Cardiac fibroblast (primary cell): Measurements from ENCODE around the gene CCDC136.

Source experiments
- DNase-seq, 2 donors: peaks; one replicate each; pipeline versions ENCODE4 v3.0.0 to v3.0.0-alpha.2; 2010; ENCODE audit warnings: low read depth in 2 of 2
- H3K4me3 ChIP-seq, 2 donors: replicated peaks in 1 of 2; 1 replicate in 1 of 2; 2 replicates in 1 of 2; pipeline ENCODE4 v1.5.1; 2011; ENCODE audit warnings: low read depth in 2 of 2, low read length in 2 of 2, mild to moderate bottlenecking in 2 of 2, moderate library complexity in 1 of 2
- TF ChIP-seq, protein P1 (sequence below): IDR thresholded peaks from one replicate; pipeline ENCODE4 v1.5.1; 2011; ENCODE audit warnings: low read depth, mild to moderate bottlenecking, low read length, inconsistent platforms

CCDC136 gene

GRCh38 chr7:128862571-128863432 lies 71.0 kb downstream of the CCDC136 start, which contains the start of gene ATP6V1F:
Gene ATP6V1F (plus strand): TSS chr7:128862856. CDS start chr7:128862905, 49 bp downstream.
- TF ChIP-seq, protein P1, sequence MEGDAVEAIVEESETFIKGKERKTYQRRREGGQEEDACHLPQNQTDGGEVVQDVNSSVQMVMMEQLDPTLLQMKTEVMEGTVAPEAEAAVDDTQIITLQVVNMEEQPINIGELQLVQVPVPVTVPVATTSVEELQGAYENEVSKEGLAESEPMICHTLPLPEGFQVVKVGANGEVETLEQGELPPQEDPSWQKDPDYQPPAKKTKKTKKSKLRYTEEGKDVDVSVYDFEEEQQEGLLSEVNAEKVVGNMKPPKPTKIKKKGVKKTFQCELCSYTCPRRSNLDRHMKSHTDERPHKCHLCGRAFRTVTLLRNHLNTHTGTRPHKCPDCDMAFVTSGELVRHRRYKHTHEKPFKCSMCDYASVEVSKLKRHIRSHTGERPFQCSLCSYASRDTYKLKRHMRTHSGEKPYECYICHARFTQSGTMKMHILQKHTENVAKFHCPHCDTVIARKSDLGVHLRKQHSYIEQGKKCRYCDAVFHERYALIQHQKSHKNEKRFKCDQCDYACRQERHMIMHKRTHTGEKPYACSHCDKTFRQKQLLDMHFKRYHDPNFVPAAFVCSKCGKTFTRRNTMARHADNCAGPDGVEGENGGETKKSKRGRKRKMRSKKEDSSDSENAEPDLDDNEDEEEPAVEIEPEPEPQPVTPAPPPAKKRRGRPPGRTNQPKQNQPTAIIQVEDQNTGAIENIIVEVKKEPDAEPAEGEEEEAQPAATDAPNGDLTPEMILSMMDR = no peak
- peak within 1 kb of the TSS; percentile 95 to 97 for H3K4me3 ChIP-seq
- peak; percentile 98 for DNase-seq

- TF ChIP-seq, protein P1 = peak; percentile 58
- DNase-seq = peak; percentile 76 to 80
- peak overlapping the region; percentile 95 to 97 for H3K4me3 ChIP-seq
Measured at GRCh38 chr7:128863433-128863989, 71.7 kb downstream of the CCDC136 start.

DNA sequence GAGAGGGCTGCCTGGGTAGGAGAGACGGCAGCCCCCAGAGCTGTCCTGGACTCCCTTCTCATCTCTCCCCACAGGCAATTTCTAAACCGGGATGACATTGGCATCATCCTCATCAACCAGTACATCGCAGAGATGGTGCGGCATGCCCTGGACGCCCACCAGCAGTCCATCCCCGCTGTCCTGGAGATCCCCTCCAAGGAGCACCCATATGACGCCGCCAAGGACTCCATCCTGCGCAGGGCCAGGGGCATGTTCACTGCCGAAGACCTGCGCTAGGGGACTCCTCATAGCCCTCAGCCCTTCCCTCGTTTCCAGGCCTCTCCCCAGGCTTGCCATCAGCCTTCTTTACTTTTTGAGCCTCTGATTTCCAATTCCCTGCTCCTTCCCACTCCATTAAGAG lies 73.5 kb downstream of the CCDC136 start:
- no peak overlapping the region for H3K4me3 ChIP-seq

GRCh38 chr7:128865996-128866877 lies 74.5 kb downstream of the CCDC136 start:
- TF ChIP-seq, protein P1 = no peak
- no peak for DNase-seq
- H3K4me3 ChIP-seq = no peak overlapping the region

More for the DNA sequence above, 73.5 kb downstream of the CCDC136 start:
- DNase-seq = no peak
- TF ChIP-seq, protein P1 = no peak

- DNase-seq = no peak
- TF ChIP-seq, protein P1 = no peak
- no peak overlapping the region for H3K4me3 ChIP-seq
Measured at GRCh38 chr7:128867241-128867640, 75.5 kb downstream of the CCDC136 start.

GRCh38 chr7:128867842-128868623 lies 76.3 kb downstream of the CCDC136 start:
- TF ChIP-seq, protein P1 = no peak
- no peak overlapping the region for H3K4me3 ChIP-seq
- DNase-seq = no peak
